Astrocyte (in vitro differentiated cells and primary cell): ENCODE data around the gene FOXF1. TPM values are rescaled to one million over a fixed set of nuclear protein-coding genes. Genes with fewer than 3 reads are reported as not detected.

Experiments
- DNase-seq: peaks from one replicate; pipeline ENCODE4 v3.0.0-alpha.2; 2010; ENCODE audit warnings: low read depth
- FAIRE-seq: peaks from 2 replicates; lab custom pipeline; 2011; peaks lifted over from hg19 to GRCh38; lab: Jason Lieb, UNC
- H2AFZ ChIP-seq: 2 replicates; pipeline ENCODE4 v1.6.0; 2012; ENCODE audit warnings: low read depth, low read length, inconsistent platforms
- H3K27ac ChIP-seq: 2 replicates; pipeline ENCODE4 v1.5.1; 2011; ENCODE audit warnings: low read depth, low read length, inconsistent platforms
- H3K27me3 ChIP-seq: 2 replicates; pipeline ENCODE4 v1.6.0; 2011; ENCODE audit warnings: low read length, inconsistent platforms; ENCODE audit not compliant: insufficient read depth
- H3K36me3 ChIP-seq: 2 replicates; pipeline ENCODE4 v1.5.1; 2011; ENCODE audit warnings: low read length, inconsistent platforms; ENCODE audit not compliant: insufficient read depth
- H3K4me1 ChIP-seq: 2 replicates; pipeline ENCODE4 v1.5.1; 2011; ENCODE audit warnings: low read length, inconsistent platforms; ENCODE audit not compliant: insufficient read depth
- H3K4me2 ChIP-seq: 2 replicates; pipeline ENCODE4 v1.6.0; 2012; ENCODE audit warnings: low read length, inconsistent platforms
- H3K4me3 ChIP-seq: 2 replicates; pipeline ENCODE4 v1.5.1; 2011; ENCODE audit warnings: low read depth, mild to moderate bottlenecking, low read length, inconsistent platforms; ENCODE audit not compliant: insufficient read depth
- H3K79me2 ChIP-seq: 2 replicates; pipeline ENCODE4 v1.6.0; 2012; ENCODE audit warnings: mild to moderate bottlenecking, low read length, inconsistent platforms; ENCODE audit not compliant: insufficient read depth
- H3K9ac ChIP-seq: 2 replicates; pipeline ENCODE4 v1.6.0; 2012; ENCODE audit warnings: mild to moderate bottlenecking, low read length, inconsistent platforms
- H3K9me3 ChIP-seq: 2 replicates; pipeline ENCODE4 v1.5.1; 2012; ENCODE audit warnings: low read depth, mild to moderate bottlenecking, low read length, inconsistent platforms; ENCODE audit not compliant: insufficient read depth
- H4K20me1 ChIP-seq: 2 replicates; pipeline ENCODE4 v1.6.0; 2012; ENCODE audit warnings: low read length, inconsistent platforms; ENCODE audit not compliant: insufficient read depth
- H3K27ac Mint-ChIP-seq: one replicate; pipeline ENCODE4 v1.8.0; 2021; ENCODE audit warnings: mild to moderate bottlenecking, mixed read lengths; ENCODE audit not compliant: unreplicated experiment
- H3K27me3 Mint-ChIP-seq: one replicate; pipeline ENCODE4 v1.8.0; 2021; ENCODE audit warnings: low read depth, mixed read lengths; ENCODE audit not compliant: unreplicated experiment
- H3K36me3 Mint-ChIP-seq: one replicate; pipeline ENCODE4 v1.8.0; 2021; ENCODE audit warnings: low read depth, mixed read lengths; ENCODE audit not compliant: unreplicated experiment
- H3K4me1 Mint-ChIP-seq: one replicate; pipeline ENCODE4 v1.8.0; 2021; ENCODE audit warnings: low read depth, mixed read lengths; ENCODE audit not compliant: unreplicated experiment
- H3K4me3 Mint-ChIP-seq: one replicate; pipeline ENCODE4 v1.8.0; 2021; ENCODE audit warnings: mild to moderate bottlenecking, moderate library complexity, mixed read lengths; ENCODE audit not compliant: unreplicated experiment
- H3K9me3 Mint-ChIP-seq: one replicate; pipeline ENCODE4 v1.8.0; 2021; ENCODE audit warnings: mild to moderate bottlenecking, mixed read lengths; ENCODE audit not compliant: unreplicated experiment
- EZH2 ChIP-seq: IDR thresholded peaks from 2 replicates; pipeline ENCODE4 v1.6.1; 2012; ENCODE audit warnings: mild to moderate bottlenecking, low read length, inconsistent platforms; ENCODE audit not compliant: insufficient read depth
- total RNA-seq: library from RNA; stranded (reverse); gene quantifications from 2 replicates; pipeline ENCODE4 v1.2.1, GENCODE V29; 2021
- TF ChIP-seq, protein P1 (sequence below): IDR thresholded peaks from 2 replicates; pipeline ENCODE4 v1.5.1; 2011; ENCODE audit warnings: low read depth, mild to moderate bottlenecking, inconsistent platforms, low read length, moderate library complexity; ENCODE audit not compliant: insufficient read depth

FOXF1 gene
- total RNA-seq, 1 donor from 2014 or later, result 0.07 TPM

DNA sequence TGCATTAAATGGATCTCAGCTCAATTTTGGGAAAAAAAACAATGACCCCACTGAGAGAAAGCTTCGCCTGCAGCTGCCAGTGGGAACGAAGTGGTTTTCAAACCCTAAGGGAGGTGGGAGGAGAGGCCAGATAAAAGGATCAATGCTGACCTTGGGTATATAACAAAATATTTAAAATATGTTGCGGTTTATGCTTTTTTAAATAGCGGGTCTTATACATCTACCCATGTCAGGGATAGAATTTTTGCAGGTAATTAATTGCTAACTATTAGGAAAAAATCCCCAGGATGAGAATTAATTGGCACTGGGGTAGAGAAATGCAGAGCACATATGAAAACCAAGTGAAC lies 10.9 kb upstream of the FOXF1 start:
- H3K4me3 Mint-ChIP-seq, result no peak overlapping the region
- TF ChIP-seq EZH2, result no peak
- TF ChIP-seq, protein P1, sequence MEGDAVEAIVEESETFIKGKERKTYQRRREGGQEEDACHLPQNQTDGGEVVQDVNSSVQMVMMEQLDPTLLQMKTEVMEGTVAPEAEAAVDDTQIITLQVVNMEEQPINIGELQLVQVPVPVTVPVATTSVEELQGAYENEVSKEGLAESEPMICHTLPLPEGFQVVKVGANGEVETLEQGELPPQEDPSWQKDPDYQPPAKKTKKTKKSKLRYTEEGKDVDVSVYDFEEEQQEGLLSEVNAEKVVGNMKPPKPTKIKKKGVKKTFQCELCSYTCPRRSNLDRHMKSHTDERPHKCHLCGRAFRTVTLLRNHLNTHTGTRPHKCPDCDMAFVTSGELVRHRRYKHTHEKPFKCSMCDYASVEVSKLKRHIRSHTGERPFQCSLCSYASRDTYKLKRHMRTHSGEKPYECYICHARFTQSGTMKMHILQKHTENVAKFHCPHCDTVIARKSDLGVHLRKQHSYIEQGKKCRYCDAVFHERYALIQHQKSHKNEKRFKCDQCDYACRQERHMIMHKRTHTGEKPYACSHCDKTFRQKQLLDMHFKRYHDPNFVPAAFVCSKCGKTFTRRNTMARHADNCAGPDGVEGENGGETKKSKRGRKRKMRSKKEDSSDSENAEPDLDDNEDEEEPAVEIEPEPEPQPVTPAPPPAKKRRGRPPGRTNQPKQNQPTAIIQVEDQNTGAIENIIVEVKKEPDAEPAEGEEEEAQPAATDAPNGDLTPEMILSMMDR, result no peak
- Histone ChIP-seq H3K36me3 (no peaks in the 10 kb centered on the region), H3K9ac (no peak overlapping the region), H3K4me2 (no peak overlapping the region), H3K27ac (no peak overlapping the region), H3K9me3 (peaks cover 4% of the 10 kb centered on the region), H3K4me1 (no peaks in the 10 kb centered on the region), H3K4me3 (no peak overlapping the region), H3K79me2 (no peaks in the 10 kb centered on the region), H2AFZ (no peak overlapping the region), H4K20me1 (peaks cover 19% of the 10 kb centered on the region), H3K27me3 (peaks cover 88% of the 10 kb centered on the region)
- no peak for DNase-seq
- no peak for FAIRE-seq
- H3K27ac Mint-ChIP-seq, result peak overlapping the region; percentile 77
- H3K27me3 Mint-ChIP-seq, result peaks cover 82% of the 10 kb centered on the region
- peaks cover 19% of the 10 kb centered on the region for H3K9me3 Mint-ChIP-seq
- H3K36me3 Mint-ChIP-seq, result no peaks in the 10 kb centered on the region
- H3K4me1 Mint-ChIP-seq, result peaks cover 2% of the 10 kb centered on the region

DNA sequence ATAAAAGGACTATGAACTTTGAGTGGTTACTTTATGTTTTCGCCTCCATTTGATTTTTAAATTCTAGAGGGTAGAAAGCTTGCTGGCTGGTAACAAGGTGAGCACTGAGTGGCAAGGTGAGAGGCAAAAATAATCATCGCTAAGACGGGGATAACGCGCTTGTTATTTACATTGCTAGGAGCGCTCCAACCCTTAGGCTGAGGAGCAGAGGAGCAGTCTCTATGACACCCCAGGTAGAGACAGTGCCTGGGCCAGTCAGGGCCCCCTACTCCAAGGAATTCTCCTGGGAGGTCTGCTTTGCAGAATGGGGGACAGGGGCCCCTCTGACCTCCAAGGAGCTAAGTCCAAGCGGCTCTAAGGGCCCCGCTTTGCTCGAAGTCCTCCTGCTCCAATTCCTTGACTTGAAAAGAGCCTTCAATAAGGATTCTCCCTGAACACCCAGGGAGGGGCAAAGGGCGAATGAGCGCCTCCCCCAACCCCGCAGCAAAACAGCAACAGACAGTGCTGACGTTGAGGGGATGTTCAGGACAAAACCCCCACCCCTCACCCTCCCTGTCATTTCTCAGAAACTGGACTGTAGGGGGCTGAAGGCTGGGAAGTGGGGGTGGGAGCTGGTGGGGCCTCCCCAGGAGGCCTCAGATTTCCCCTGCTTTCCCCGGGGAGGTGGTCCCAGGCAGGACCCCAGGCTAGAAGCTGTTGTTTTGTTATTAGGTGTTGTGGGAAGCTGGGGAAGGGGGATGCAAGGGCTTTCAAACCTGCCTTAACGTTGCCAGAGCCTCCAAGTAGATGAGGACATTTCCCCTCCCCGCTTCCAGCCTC lies 10.2 kb upstream of the FOXF1 start:
- no peak overlapping the region for H3K4me3 ChIP-seq
- no peak for TF ChIP-seq EZH2
- TF ChIP-seq, protein P1, result no peak
- peaks cover 4% of the 10 kb centered on the region for H3K9me3 ChIP-seq
- no peaks in the 10 kb centered on the region for H3K79me2 ChIP-seq
- Mint-ChIP-seq H3K4me1 (peaks cover 4% of the 10 kb centered on the region), H3K27me3 (peaks cover 82% of the 10 kb centered on the region), H3K36me3 (no peaks in the 10 kb centered on the region), H3K9me3 (peaks cover 26% of the 10 kb centered on the region), H3K27ac (no peak overlapping the region), H3K4me3 (no peak overlapping the region)
- no peak overlapping the region for H2AFZ ChIP-seq
- H3K27ac ChIP-seq, result no peak overlapping the region
- H3K4me1 ChIP-seq, result no peaks in the 10 kb centered on the region
- H4K20me1 ChIP-seq, result peaks cover 26% of the 10 kb centered on the region
- H3K36me3 ChIP-seq, result no peaks in the 10 kb centered on the region
- no peak overlapping the region for H3K9ac ChIP-seq
- H3K27me3 ChIP-seq, result peaks cover 90% of the 10 kb centered on the region
- no peak overlapping the region for H3K4me2 ChIP-seq
- DNase-seq (no peak), FAIRE-seq (no peak)
